GM12891 (cell line): Measurements from ENCODE around the gene NPFF.

Source experiments
- PAX5 ChIP-seq: IDR thresholded peaks from 2 replicates; pipeline ENCODE4 v1.6.1; 2011; ENCODE audit warnings: low read length, moderate library complexity, mild to moderate bottlenecking; ENCODE audit not compliant: insufficient read depth, severe bottlenecking
- POLR2A ChIP-seq: IDR thresholded peaks from 2 replicates; pipeline ENCODE4 v1.6.1; 2011; ENCODE audit warnings: low read depth, low read length, control low read depth
- POLR2AphosphoS5 ChIP-seq: IDR thresholded peaks from 2 replicates; pipeline ENCODE4 v1.6.1; 2011; ENCODE audit warnings: low read depth, low read length, control low read depth
- POU2F2 ChIP-seq: IDR thresholded peaks from 2 replicates; pipeline ENCODE4 v1.6.1; 2011; ENCODE audit warnings: low read depth, mild to moderate bottlenecking, control low read depth, low read length, moderate library complexity
- SPI1 ChIP-seq: IDR thresholded peaks from 2 replicates; pipeline ENCODE4 v1.6.1; 2011; ENCODE audit warnings: low read depth, low read length, control low read depth
- TAF1 ChIP-seq: IDR thresholded peaks from 2 replicates; pipeline ENCODE4 v1.6.1; 2011; ENCODE audit warnings: low read depth, low read length, control low read depth

GRCh38 chr12:53515291-53515680 is 8.0 kb upstream of the NPFF start:
- TF ChIP-seq POLR2A (no peak), POLR2AphosphoS5 (no peak), SPI1 (no peak), TAF1 (no peak), PAX5 (no peak), POU2F2 (no peak)
